GM23338 (cell line): ENCODE data around the gene SUPT3H.

Experiments used
- CTCF ChIP-seq, 2 experiments: fragments of 200-600 bp in 1 of 2; sonication (generic) in 1 of 2; conservative IDR thresholded peaks; 2 replicates each; pipeline versions ENCODE4 v1.5.1 to v1.6.1; 2016 to 2017; ENCODE audit warnings: antibody characterized with exemption in 2 of 2, low read depth in 2 of 2, mild to moderate bottlenecking in 2 of 2, moderate library complexity in 1 of 2
- EZH2phosphoT487 ChIP-seq: fragments of 200-600 bp; sonication (generic); IDR thresholded peaks from one replicate; pipeline ENCODE4 v1.8.1; 2018; ENCODE audit warnings: antibody characterized with exemption; ENCODE audit not compliant: unreplicated experiment

- TF ChIP-seq EZH2phosphoT487: no peak
- no peak for TF ChIP-seq CTCF (conservative IDR thresholded peaks at IDR 0.05; ENCODE audit: low read depth in 2 of 2)
These were observed 463.6 kb downstream of the SUPT3H start for GRCh38 chr6:44914141-44914540.
